Trophoblast cell (in vitro differentiated cells and primary cell): ENCODE results near the gene TSHZ3.

Source experiments
- DNase-seq, 2 donors: peaks; one replicate each; pipeline ENCODE4 v3.0.0-alpha.2; 2016
- H2AFZ ChIP-seq: 2 replicates; pipeline ENCODE4 v1.6.1; 2013; ENCODE audit warnings: low read length, moderate library complexity, mild to moderate bottlenecking; ENCODE audit not compliant: insufficient read depth, poor library complexity
- H2AK5ac ChIP-seq: 2 replicates; pipeline ENCODE4 v1.6.1; 2013; ENCODE audit warnings: mild to moderate bottlenecking, low read length
- H2BK120ac ChIP-seq: 2 replicates; pipeline ENCODE4 v1.6.1; 2013; ENCODE audit warnings: low read length, mild to moderate bottlenecking, moderate library complexity; ENCODE audit not compliant: insufficient read depth, poor library complexity
- H2BK12ac ChIP-seq: 2 replicates; pipeline ENCODE4 v1.6.1; 2013; ENCODE audit warnings: mild to moderate bottlenecking, low read length, moderate library complexity
- H2BK5ac ChIP-seq: 2 replicates; pipeline ENCODE4 v1.6.1; 2013; ENCODE audit warnings: low read length, low read depth, moderate library complexity, mild to moderate bottlenecking; ENCODE audit not compliant: poor library complexity
- H3K14ac ChIP-seq: 2 replicates; pipeline ENCODE4 v1.6.1; 2013; ENCODE audit warnings: mild to moderate bottlenecking, low read length
- H3K18ac ChIP-seq: 2 replicates; pipeline ENCODE4 v1.6.1; 2013; ENCODE audit warnings: mild to moderate bottlenecking, low read length
- H3K23ac ChIP-seq: 2 replicates; pipeline ENCODE4 v1.6.1; 2013; ENCODE audit warnings: low read length
- H3K27ac ChIP-seq: 2 replicates; pipeline ENCODE4 v1.5.1; 2013; ENCODE audit warnings: low read depth, mild to moderate bottlenecking, inconsistent platforms, low read length, moderate library complexity
- H3K27me3 ChIP-seq: 2 replicates; pipeline ENCODE4 v1.6.1; 2013; ENCODE audit warnings: inconsistent platforms, mild to moderate bottlenecking, low read length, moderate library complexity; ENCODE audit not compliant: insufficient read depth
- H3K36me3 ChIP-seq, 2 experiments: 1 replicate in 1 of 2; 2 replicates in 1 of 2; pipeline ENCODE4 v1.6.1; 2013; ENCODE audit warnings: low read length in 2 of 2, mild to moderate bottlenecking in 2 of 2, moderate library complexity in 1 of 2; ENCODE audit not compliant: insufficient read depth in 2 of 2, control insufficient read depth in 1 of 2
- H3K4ac ChIP-seq: 2 replicates; pipeline ENCODE4 v1.6.1; 2013; ENCODE audit warnings: low read depth, mild to moderate bottlenecking, low read length, moderate library complexity
- H3K4me1 ChIP-seq, 2 experiments: 1 replicate in 1 of 2; 2 replicates in 1 of 2; pipeline ENCODE4 v1.6.1; 2013; ENCODE audit warnings: low read length in 2 of 2, mild to moderate bottlenecking in 2 of 2, moderate library complexity in 1 of 2; ENCODE audit not compliant: insufficient read depth in 2 of 2, control insufficient read depth in 1 of 2
- H3K4me2 ChIP-seq: 2 replicates; pipeline ENCODE4 v1.6.1; 2013; ENCODE audit warnings: inconsistent platforms, mild to moderate bottlenecking, low read length, moderate library complexity
- H3K4me3 ChIP-seq: 2 replicates; pipeline ENCODE4 v1.5.1; 2013; ENCODE audit warnings: mild to moderate bottlenecking, low read depth, low read length, inconsistent platforms
- H3K79me1 ChIP-seq: one replicate; pipeline ENCODE4 v1.6.1; 2013; ENCODE audit warnings: low read length
- H3K79me2 ChIP-seq: 2 replicates; pipeline ENCODE4 v1.6.1; 2013; ENCODE audit warnings: low read length, mild to moderate bottlenecking; ENCODE audit not compliant: control insufficient read depth, insufficient read depth, poor library complexity
- H3K9ac ChIP-seq: 2 replicates; pipeline ENCODE4 v1.6.1; 2013; ENCODE audit warnings: mild to moderate bottlenecking, low read length
- H3K9me3 ChIP-seq: 2 replicates; pipeline ENCODE4 v1.6.1; 2013; ENCODE audit warnings: low read depth, mild to moderate bottlenecking, control low read depth, inconsistent platforms, low read length; ENCODE audit not compliant: insufficient read depth
- H4K12ac ChIP-seq: 2 replicates; pipeline ENCODE4 v1.6.1; 2013; ENCODE audit warnings: low read depth, mild to moderate bottlenecking, low read length, moderate library complexity
- H4K8ac ChIP-seq: 2 replicates; pipeline ENCODE4 v1.6.1; 2013; ENCODE audit warnings: low read depth, mild to moderate bottlenecking, low read length, moderate library complexity
- H4K91ac ChIP-seq: one replicate; pipeline ENCODE4 v1.6.1; 2013; ENCODE audit warnings: low read depth, mild to moderate bottlenecking, low read length, moderate library complexity
- WGBS: extraction: QIAGEN DNeasy Blood & Tissue Kit; methylation state at CpG from one replicate; pipeline ENCODE4 v1.1.7; 2013; ENCODE audit warnings: missing lambda C conversion rate; ENCODE audit not compliant: insufficient read length, insufficient coverage; ENCODE audit errors: extremely low coverage; 5-methylcytosine and 5-hydroxymethylcytosine counted together

Gene TSHZ3

GRCh38 chr19:31385744-31386143, 36.5 kb upstream of the TSHZ3 start:
- Histone ChIP-seq H2AFZ (no peak overlapping the region), H4K8ac (no peak overlapping the region), H3K27ac (no peak overlapping the region), H4K12ac (no peak overlapping the region), H3K9ac (no peak overlapping the region), H3K4me3 (no peak overlapping the region), H3K79me2 (peaks cover 2% of the 10 kb centered on the region), H2BK120ac (no peak overlapping the region), H2AK5ac (no peak overlapping the region), H3K18ac (no peak overlapping the region), H3K9me3 (no peaks in the 10 kb centered on the region), H2BK12ac (no peak overlapping the region), H3K27me3 (no peaks in the 10 kb centered on the region), H3K14ac (no peak overlapping the region), H2BK5ac (no peak overlapping the region), H4K91ac (no peak overlapping the region), H3K4me2 (no peak overlapping the region), H3K4ac (no peak overlapping the region), H3K23ac (no peak overlapping the region), H3K36me3 (no peaks in the 10 kb centered on the region), H3K79me1 (no peaks in the 10 kb centered on the region), H3K4me1 (no peaks in the 10 kb centered on the region)
- no CpG with 5 or more reads among the region's 1 CpG for WGBS
- DNase-seq, result no peak

GRCh38 chr19:31383553-31383952, 34.3 kb upstream of the TSHZ3 start:
- H3K4me1 ChIP-seq, result no peaks in the 10 kb centered on the region
- H3K18ac ChIP-seq, result no peak overlapping the region
- no peak overlapping the region for H2BK12ac ChIP-seq
- H3K4ac ChIP-seq, result no peak overlapping the region
- H4K12ac ChIP-seq, result no peak overlapping the region
- H2BK120ac ChIP-seq, result no peak overlapping the region
- no peaks in the 10 kb centered on the region for H3K9me3 ChIP-seq
- H3K4me3 ChIP-seq, result no peak overlapping the region
- no peak overlapping the region for H4K8ac ChIP-seq
- no peaks in the 10 kb centered on the region for H3K79me1 ChIP-seq
- no peaks in the 10 kb centered on the region for H3K36me3 ChIP-seq
- H3K23ac ChIP-seq, result no peak overlapping the region
- no peak for DNase-seq
- no peak overlapping the region for H2AK5ac ChIP-seq
- H3K27me3 ChIP-seq, result no peaks in the 10 kb centered on the region
- no peak overlapping the region for H3K4me2 ChIP-seq
- H2AFZ ChIP-seq, result no peak overlapping the region
- no peak overlapping the region for H3K27ac ChIP-seq
- no peak overlapping the region for H3K14ac ChIP-seq
- no peak overlapping the region for H4K91ac ChIP-seq
- H3K9ac ChIP-seq, result no peak overlapping the region
- no peaks in the 10 kb centered on the region for H3K79me2 ChIP-seq
- H2BK5ac ChIP-seq, result no peak overlapping the region
- no CpG with 5 or more reads among the region's 1 CpG for WGBS

- WGBS, result no CpG with 5 or more reads among the region's 6 CpGs
- no peak overlapping the region for H3K18ac ChIP-seq
- no peaks in the 10 kb centered on the region for H3K79me1 ChIP-seq
- no peaks in the 10 kb centered on the region for H3K79me2 ChIP-seq
- peaks cover 0 to 4% of the 10 kb centered on the region in 2 experiments for H3K4me1 ChIP-seq
- H3K36me3 ChIP-seq, result no peaks in the 10 kb centered on the region
- no peak overlapping the region for H2AK5ac ChIP-seq
- H3K23ac ChIP-seq, result no peak overlapping the region
- H2AFZ ChIP-seq, result no peak overlapping the region
- no peak overlapping the region for H3K27ac ChIP-seq
- no peak overlapping the region for H3K4me2 ChIP-seq
- H3K9me3 ChIP-seq, result no peaks in the 10 kb centered on the region
- H2BK120ac ChIP-seq, result no peak overlapping the region
- no peak overlapping the region for H3K4ac ChIP-seq
- H3K9ac ChIP-seq, result no peak overlapping the region
- no peak overlapping the region for H4K8ac ChIP-seq
- H3K27me3 ChIP-seq, result no peaks in the 10 kb centered on the region
- no peak overlapping the region for H2BK12ac ChIP-seq
- no peak overlapping the region for H4K91ac ChIP-seq
- H4K12ac ChIP-seq, result no peak overlapping the region
- H3K14ac ChIP-seq, result no peak overlapping the region
- H3K4me3 ChIP-seq, result no peak overlapping the region
- H2BK5ac ChIP-seq, result no peak overlapping the region
- DNase-seq, result no peak
Observed at GRCh38 chr19:31380854-31381253, 31.6 kb upstream of the TSHZ3 start.

- H3K27me3 ChIP-seq, result no peaks in the 10 kb centered on the region
- peaks cover 0 to 4% of the 10 kb centered on the region in 2 experiments for H3K4me1 ChIP-seq
- no peak for DNase-seq
- no peak overlapping the region for H3K4me2 ChIP-seq
- H2BK120ac ChIP-seq, result no peak overlapping the region
- no peak overlapping the region for H3K14ac ChIP-seq
- no peaks in the 10 kb centered on the region for H3K9me3 ChIP-seq
- WGBS, result no CpG with 5 or more reads among the region's 4 CpGs
- no peak overlapping the region for H3K4ac ChIP-seq
- no peaks in the 10 kb centered on the region for H3K79me1 ChIP-seq
- H2AFZ ChIP-seq, result no peak overlapping the region
- H4K8ac ChIP-seq, result no peak overlapping the region
- no peak overlapping the region for H4K91ac ChIP-seq
- no peak overlapping the region for H2AK5ac ChIP-seq
- no peak overlapping the region for H2BK5ac ChIP-seq
- no peak overlapping the region for H3K27ac ChIP-seq
- H3K9ac ChIP-seq, result no peak overlapping the region
- H3K23ac ChIP-seq, result no peak overlapping the region
- no peak overlapping the region for H3K4me3 ChIP-seq
- H4K12ac ChIP-seq, result no peak overlapping the region
- no peaks in the 10 kb centered on the region for H3K79me2 ChIP-seq
- no peak overlapping the region for H3K18ac ChIP-seq
- H2BK12ac ChIP-seq, result no peak overlapping the region
- no peaks in the 10 kb centered on the region for H3K36me3 ChIP-seq
Observed at GRCh38 chr19:31378404-31378803, 29.2 kb upstream of the TSHZ3 start.
